T-helper 2 cell (primary cell): ENCODE data around the gene SLC24A5.

Experiments
- DNase-seq, 5 experiments: peaks; one replicate each; pipeline versions ENCODE4 v3.0.0 to v3.0.0-alpha.2; 2012 to 2022

SLC24A5 gene

GRCh38 chr15:48119277-48119676, 1.5 kb upstream of the SLC24A5 start:
- DNase-seq, result no peak

GRCh38 chr15:48121849-48122248, 1.1 kb downstream of the SLC24A5 start:
- DNase-seq, result no peak

DNA sequence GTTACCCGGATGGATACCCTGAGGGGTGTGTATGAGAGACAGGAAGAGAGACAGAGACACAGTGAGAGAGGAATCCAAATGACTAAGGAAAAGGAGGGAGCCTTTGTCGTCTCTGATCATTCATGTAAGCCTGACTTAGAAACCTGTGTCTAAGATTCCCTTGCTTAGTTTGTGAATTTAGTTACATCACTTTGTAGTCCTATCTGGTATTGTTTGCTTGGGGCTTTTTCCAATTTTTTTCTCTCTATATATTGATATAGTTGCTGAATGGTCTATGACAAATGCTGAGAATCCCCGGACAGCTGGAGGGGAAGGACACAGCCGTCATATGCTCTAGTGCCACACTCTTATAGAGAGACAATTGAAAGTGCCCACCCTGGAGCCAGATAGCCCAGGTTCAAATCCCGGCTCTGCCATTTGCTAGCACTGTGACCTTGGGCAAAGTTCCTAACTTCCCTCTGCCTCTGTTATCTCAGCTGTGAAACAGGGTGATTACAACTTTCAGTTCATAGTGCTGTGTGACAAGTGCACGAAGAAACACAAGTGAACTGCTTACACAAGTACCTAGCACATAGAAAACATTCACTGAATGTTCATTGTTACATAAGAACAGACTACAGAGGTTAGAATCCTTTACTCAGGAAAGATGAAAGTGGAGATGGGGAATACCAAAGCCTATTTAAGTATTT, 6.0 kb downstream of the SLC24A5 start:
- no peak for DNase-seq

DNA sequence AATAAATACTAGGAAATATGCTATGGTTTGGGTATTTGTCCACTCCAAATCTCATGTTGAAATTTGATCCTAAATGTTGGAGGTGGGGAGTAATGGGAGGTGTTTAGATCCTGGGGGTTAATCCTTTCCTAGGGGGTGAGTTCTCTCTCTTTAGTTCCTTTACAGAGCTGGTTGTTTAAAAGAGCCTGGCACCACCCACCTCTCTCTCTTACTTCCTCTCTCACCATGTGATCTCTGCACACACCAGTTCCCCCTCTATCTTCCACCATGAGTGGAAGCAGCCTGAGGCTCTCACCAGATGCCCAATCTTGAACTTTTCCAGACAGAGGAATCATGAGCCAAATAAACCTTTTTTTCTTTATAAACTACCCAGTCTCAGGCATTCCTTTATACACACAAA, 10.5 kb downstream of the SLC24A5 start:
- no peak for DNase-seq

DNA sequence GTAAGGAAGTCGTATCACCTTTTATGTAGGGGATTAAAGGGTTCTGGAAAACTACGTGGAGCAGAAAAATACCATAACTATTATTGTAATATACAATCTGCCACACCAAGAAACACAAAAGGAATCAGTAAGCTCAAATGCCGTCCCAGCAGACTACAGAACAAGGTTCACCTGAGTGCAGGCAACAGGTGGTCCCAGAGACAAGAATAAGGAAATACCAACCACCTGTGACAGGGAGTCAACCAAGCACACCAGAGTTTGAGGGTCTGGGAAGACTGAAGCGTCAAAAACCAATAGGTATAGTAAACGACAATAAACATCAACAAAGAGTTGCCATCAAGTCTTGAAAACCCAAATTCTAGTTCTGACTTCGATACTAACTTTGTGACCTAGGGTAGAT, 12.1 kb downstream of the SLC24A5 start:
- DNase-seq, result no peak

DNA sequence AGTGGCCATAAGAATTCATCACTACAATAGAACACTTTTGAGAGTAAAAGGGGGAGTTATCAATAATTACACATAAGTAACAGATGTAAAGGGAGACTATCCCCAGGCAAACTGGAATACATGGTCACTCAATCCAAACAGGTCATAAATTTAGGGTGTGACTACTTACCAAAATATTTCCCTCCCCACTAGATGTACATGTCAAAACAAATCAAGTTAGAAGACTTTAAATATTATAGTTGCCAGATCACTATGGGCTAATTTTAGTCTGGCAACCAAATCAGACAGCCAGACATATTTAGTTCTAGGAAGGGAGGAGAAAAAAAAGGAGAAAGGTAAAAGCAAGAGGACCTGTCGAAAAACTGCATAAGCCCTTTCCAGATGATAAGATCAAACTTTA, 23.1 kb downstream of the SLC24A5 start:
- DNase-seq, result no peak

GRCh38 chr15:48144889-48145288, 24.1 kb downstream of the SLC24A5 start:
- peak in 1 of 5 experiments; percentile 44 for DNase-seq

DNA sequence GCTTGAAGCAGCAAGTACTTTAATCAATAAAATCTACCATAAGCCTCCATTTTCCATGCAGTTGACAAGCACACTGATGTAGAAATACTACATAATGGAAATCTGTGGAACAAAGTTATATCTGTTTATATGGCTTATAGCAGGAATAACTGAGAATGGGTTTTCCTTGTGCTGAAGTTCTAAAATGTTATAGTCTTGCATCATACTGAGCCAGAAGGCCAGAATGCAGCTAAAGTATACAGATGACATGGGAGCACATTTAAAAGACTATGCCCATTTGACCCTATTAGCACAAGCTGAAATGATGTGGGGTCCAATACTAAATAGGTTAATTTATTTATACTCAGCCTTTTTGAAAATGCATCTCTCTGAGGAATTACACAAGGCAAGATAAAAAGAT, 25.1 kb downstream of the SLC24A5 start:
- DNase-seq, result no peak

DNA sequence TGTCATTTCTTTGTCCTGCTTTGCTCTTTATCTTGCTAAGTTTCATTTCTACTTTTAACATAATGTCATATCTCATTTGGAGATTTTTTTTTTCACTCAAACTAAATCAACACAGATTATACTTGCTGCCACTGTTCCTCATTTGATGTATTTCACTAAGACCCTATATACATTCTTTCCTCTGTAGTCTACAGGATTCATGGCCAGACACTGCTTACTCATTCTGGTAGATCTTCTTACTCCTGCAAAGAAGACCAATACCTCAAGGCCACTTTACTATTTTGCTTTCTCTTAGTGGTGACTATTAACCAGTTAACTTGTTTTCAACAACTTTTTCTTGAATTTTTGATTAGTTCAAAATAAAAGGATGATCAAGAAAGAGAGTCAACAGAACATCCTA, 26.6 kb downstream of the SLC24A5 start:
- no peak for DNase-seq

GRCh38 chr15:48149858-48150257, 29.1 kb downstream of the SLC24A5 start:
- DNase-seq, result no peak

- no peak for DNase-seq
Observed at GRCh38 chr15:48153526-48153925, 32.7 kb downstream of the SLC24A5 start.

GRCh38 chr15:48168616-48169015, 47.8 kb downstream of the SLC24A5 start:
- no peak for DNase-seq

DNA sequence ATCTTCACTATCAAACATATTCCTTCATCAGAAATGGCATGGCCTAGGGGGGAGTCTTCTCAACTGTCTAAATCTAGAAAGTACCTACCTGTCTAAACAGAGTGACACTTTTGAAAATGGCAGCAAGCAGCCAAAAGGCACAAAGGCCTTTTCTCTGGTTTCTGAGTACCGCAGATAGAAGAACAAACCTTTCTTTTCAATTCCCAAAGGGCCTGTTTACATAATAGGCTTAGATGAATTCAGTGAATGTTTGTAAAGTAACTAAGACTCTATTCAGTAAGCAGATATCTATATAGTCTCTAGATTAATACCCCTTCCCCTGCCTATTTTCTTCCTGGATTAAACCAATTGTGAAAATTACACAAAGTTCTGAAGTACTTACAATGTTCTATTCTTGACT, 50.2 kb downstream of the SLC24A5 start:
- no peak for DNase-seq

GRCh38 chr15:48175126-48175525, 54.3 kb downstream of the SLC24A5 start:
- peak in 1 of 5 experiments; percentile 23 for DNase-seq

DNA sequence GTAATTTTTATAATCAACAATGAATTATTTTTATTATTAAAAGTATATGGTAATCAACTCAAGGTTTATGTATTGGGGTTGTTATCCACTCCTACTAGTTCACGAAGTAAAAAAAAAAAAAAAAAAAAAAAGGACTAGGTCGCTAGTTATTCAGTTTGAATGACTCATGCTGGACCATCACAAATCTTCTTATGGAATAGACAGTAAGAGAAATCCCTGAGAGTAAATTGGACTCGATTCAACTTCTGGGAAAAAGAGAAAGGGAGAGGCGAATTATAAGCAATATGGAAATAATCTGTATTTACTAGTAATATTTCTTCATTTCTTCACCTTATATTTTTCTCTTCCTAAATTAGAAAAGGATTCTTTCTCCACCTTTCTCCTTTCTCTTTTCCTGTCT, 55.3 kb downstream of the SLC24A5 start:
- DNase-seq, result no peak

GRCh38 chr15:48176957-48177356, 56.2 kb downstream of the SLC24A5 start:
- DNase-seq, result no peak

GRCh38 chr15:48177383-48177765, 56.6 kb downstream of the SLC24A5 start:
- peak in 2 of 5 experiments; percentile 1 to 59 for DNase-seq

DNA sequence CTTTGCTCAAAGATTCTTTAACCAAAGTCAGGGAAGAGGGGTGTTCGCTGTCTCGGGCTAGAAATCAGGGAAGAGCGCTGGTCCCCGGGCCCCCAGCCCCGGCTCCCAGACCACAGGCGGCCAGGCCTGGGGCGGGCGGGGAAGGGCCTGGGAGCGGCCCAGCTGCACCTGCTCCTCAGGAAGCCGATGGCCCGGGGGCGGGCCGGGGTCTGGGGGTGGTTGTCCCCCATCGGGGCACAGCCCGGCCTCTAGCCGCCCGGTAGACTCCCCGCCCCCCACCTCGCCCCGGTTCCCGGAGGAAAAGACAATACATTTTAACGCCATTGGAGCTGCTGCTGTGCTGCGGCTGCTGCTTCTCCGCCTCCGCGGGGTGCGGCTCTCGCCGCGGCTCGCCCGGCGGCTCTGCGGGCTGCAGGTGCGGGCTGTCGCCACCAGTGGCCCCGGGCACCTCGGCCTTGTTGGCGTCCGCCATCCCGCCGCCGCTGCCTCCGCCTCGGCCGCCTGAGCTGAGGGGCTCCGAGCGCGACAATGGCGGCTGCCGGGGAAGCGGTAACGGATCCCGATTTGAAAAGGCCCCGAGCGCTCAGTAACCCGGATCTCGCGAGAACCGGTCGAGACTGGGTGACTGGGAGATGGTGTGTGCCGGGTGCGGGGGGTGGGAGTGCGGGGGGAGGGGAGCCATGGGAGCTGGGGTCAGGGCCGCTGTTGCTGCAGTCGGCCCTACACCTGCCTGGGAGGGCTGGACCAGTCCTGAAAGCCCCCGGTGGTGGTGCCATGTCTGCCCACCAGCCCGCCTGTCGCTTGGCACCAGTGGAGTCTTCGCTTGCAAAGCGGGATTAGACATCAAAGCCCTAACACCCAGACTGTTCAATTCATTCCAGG, 57.2 kb downstream of the SLC24A5 start, which contains the start of gene MYEF2:
Gene MYEF2, minus strand, starts transcription at position 530 of the 882 bp plus-strand sequence. Its CDS starts 58 bp downstream, at position 472.
- DNase-seq, result peak; percentile 24 to 90 (median 43)

DNA sequence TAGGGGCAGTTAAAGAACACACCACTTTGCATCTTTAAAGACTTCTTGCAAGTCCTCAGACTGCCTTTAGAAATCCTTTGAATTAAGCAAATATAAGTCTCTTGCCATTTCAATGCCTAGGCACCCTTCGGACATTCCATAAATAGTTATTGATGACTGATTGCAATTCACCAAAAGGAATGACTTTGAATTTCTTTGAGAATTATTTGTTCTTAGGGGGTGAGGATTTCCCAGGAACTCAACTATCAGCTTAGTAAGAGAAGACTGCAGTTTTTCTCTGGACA, 57.8 kb downstream of the SLC24A5 start:
- no peak for DNase-seq

- DNase-seq, result no peak
Observed at GRCh38 chr15:48182749-48183148, 62.0 kb downstream of the SLC24A5 start.

- no peak for DNase-seq
Observed at GRCh38 chr15:48185529-48185928, 64.7 kb downstream of the SLC24A5 start.

GRCh38 chr15:48186271-48186670, 65.5 kb downstream of the SLC24A5 start:
- no peak for DNase-seq

GRCh38 chr15:48190932-48191573, 70.3 kb downstream of the SLC24A5 start:
- peak in 1 of 5 experiments; percentile 48 for DNase-seq
